OCI-LY7 (cell line): ENCODE measurements around the gene TP53I11. TPM values are rescaled to one million over a fixed set of nuclear protein-coding genes. Genes with fewer than 3 reads are reported as not detected.

Experiments
- BruUV-seq: library from RNA; stranded (reverse); fragments of 400-500 nt; replicated peaks from 2 replicates; lab custom pipeline; 2021; lab: Mats Ljungman, UMichigan
- CTCF ChIA-PET: fragments of 300-600 bp; sonication (Branson Sonifier 250); formaldehyde crosslinking; loops from one replicate; lab custom pipeline; 2022; ENCODE audit warnings: antibody characterized with exemption; ENCODE audit not compliant: unreplicated experiment; lab: Charles Lee
- POLR2A ChIA-PET: fragments of 300-600 bp; sonication (Branson Sonifier 250); formaldehyde crosslinking; loops from one replicate; lab custom pipeline; 2022; ENCODE audit warnings: antibody characterized with exemption; lab: Charles Lee
- DNase-seq: peaks from one replicate; pipeline ENCODE4 v3.0.0-alpha.2; 2015; ENCODE audit warnings: low spot score
- H2AFZ ChIP-seq: fragments of 200-600 bp; sonication (generic), shearing (Covaris generic); 2 replicates; pipeline ENCODE4 v1.6.1; 2014; ENCODE audit warnings: mild to moderate bottlenecking, antibody characterized with exemption, low read length, moderate library complexity
- H3K27ac ChIP-seq: fragments of 200-600 bp; sonication (generic); 2 replicates; pipeline ENCODE4 v1.5.1; 2014; ENCODE audit warnings: mixed run types, low read depth, mild to moderate bottlenecking, moderate library complexity, low read length, inconsistent platforms; ENCODE audit not compliant: poor library complexity, severe bottlenecking
- H3K36me3 ChIP-seq: fragments of 200-600 bp; sonication (generic); 2 replicates; pipeline ENCODE4 v1.6.1; 2014; ENCODE audit warnings: mild to moderate bottlenecking, antibody characterized with exemption, low read length, moderate library complexity, mixed read lengths; ENCODE audit not compliant: insufficient read depth
- H3K4me1 ChIP-seq: fragments of 200-600 bp; sonication (generic); 2 replicates; pipeline ENCODE4 v1.5.1; 2014; ENCODE audit warnings: mild to moderate bottlenecking, low read length; ENCODE audit not compliant: insufficient read depth, poor library complexity, severe bottlenecking
- H3K4me2 ChIP-seq: fragments of 200-600 bp; sonication (generic); 2 replicates; pipeline ENCODE4 v1.6.1; 2014; ENCODE audit warnings: mild to moderate bottlenecking, low read length
- H3K4me3 ChIP-seq: fragments of 200-600 bp; sonication (generic); 2 replicates; pipeline ENCODE4 v1.5.1; 2014; ENCODE audit warnings: mild to moderate bottlenecking, low read depth, low read length; ENCODE audit not compliant: poor library complexity, severe bottlenecking
- H3K79me2 ChIP-seq: fragments of 200-600 bp; sonication (generic); 2 replicates; pipeline ENCODE4 v1.6.1; 2016; ENCODE audit warnings: low read depth, mild to moderate bottlenecking, low read length, moderate library complexity, mixed read lengths; ENCODE audit not compliant: insufficient read depth
- H3K9me2 ChIP-seq: fragments of 200-600 bp; sonication (generic); 2 replicates; pipeline ENCODE4 v1.6.1; 2016; ENCODE audit warnings: mild to moderate bottlenecking, low read length, mixed read lengths; ENCODE audit not compliant: insufficient read depth
- H3K9me3 ChIP-seq: fragments of 200-600 bp; sonication (generic); 2 replicates; pipeline ENCODE4 v1.6.1; 2014; ENCODE audit warnings: mild to moderate bottlenecking, mixed run types, low read length, mixed read lengths
- H4K20me1 ChIP-seq: fragments of 200-600 bp; sonication (generic); 2 replicates; pipeline ENCODE4 v1.6.1; 2014; ENCODE audit warnings: mild to moderate bottlenecking, antibody characterized with exemption, low read length, moderate library complexity, mixed read lengths; ENCODE audit not compliant: insufficient read depth
- CTCF ChIP-seq: fragments of 200-600 bp; sonication (generic); conservative IDR thresholded peaks from 2 replicates; pipeline ENCODE4 v1.5.1; 2014; ENCODE audit warnings: mild to moderate bottlenecking, antibody characterized with exemption, low read length, moderate library complexity, mixed read lengths
- EZH2phosphoT487 ChIP-seq: fragments of 200-600 bp; sonication (generic); IDR thresholded peaks from 2 replicates; pipeline ENCODE4 v1.6.1; 2018; ENCODE audit warnings: low read depth, borderline replicate concordance, mild to moderate bottlenecking, mixed run types, antibody characterized with exemption, low read length, moderate library complexity, mixed read lengths
- intact Hi-C: fragments of 100-400 bp; cut with micrococcal nuclease; formaldehyde crosslinking; loops from one replicate; pipeline ENCODE4 v1.10.0; 2022; ENCODE audit not compliant: unreplicated experiment
- total RNA-seq, 2 experiments: library from RNA; depleted of rRNA in 1 of 2; stranded (reverse); fragments of >200 nt in 1 of 2; shearing (Covaris generic) in 1 of 2; gene quantifications; 2 replicates each; pipeline ENCODE4 v1.2.3, GENCODE V29; 2014 to 2022

Gene TP53I11
- total RNA-seq, 2 experiments from 2014 or later = 0.25 to 0.51 TPM

GRCh38 chr11:44949160-44950030 is 1.3 kb downstream of the TP53I11 start:
- no peak overlapping the region for H2AFZ ChIP-seq

GRCh38 chr11:44948155-44948554 is 2.5 kb downstream of the TP53I11 start:
- BruUV-seq = no TSS peak
- no peak for DNase-seq
- TF ChIP-seq EZH2phosphoT487 (no peak), CTCF (no peak)
- Histone ChIP-seq H2AFZ (no peak overlapping the region), H3K9me2 (no peaks in the 10 kb centered on the region), H3K79me2 (no peaks in the 10 kb centered on the region), H3K9me3 (no peaks in the 10 kb centered on the region), H4K20me1 (no peaks in the 10 kb centered on the region), H3K4me3 (no peak overlapping the region), H3K4me2 (no peak overlapping the region), H3K27ac (no peak overlapping the region), H3K4me1 (peaks cover 16% of the 10 kb centered on the region), H3K36me3 (no peaks in the 10 kb centered on the region)
- CTCF ChIA-PET = no interaction called here
- intact Hi-C loops = no loop called here
- POLR2A ChIA-PET = no interaction called here

More at GRCh38 chr11:44949160-44950030, 1.3 kb downstream of the TP53I11 start:
- Histone ChIP-seq H3K4me3 (no peak overlapping the region), H4K20me1 (no peaks in the 10 kb centered on the region), H3K9me3 (no peaks in the 10 kb centered on the region), H3K27ac (no peak overlapping the region), H3K36me3 (no peaks in the 10 kb centered on the region), H3K9me2 (no peaks in the 10 kb centered on the region), H3K4me1 (peaks cover 3% of the 10 kb centered on the region), H3K4me2 (peak overlapping the region; percentile 28; the same call in 1 of the 2 replicates), H3K79me2 (no peaks in the 10 kb centered on the region)
- intact Hi-C loops = no loop called here
- ChIA-PET POLR2A (interaction anchor here (0.6 kb wide), 1 partner anchor 224 kb away, joined by 5 read pairs; no protein-coding TSS in a partner anchor), CTCF (no interaction called here)
- DNase-seq = no peak
- BruUV-seq = no TSS peak
- TF ChIP-seq CTCF = peak; percentile 65
- TF ChIP-seq EZH2phosphoT487 = no peak

GRCh38 chr11:44947114-44947513 is 3.6 kb downstream of the TP53I11 start:
- H2AFZ ChIP-seq = no peak overlapping the region
- no peak overlapping the region for H3K4me2 ChIP-seq
- no TSS peak for BruUV-seq
- no peak overlapping the region for H3K27ac ChIP-seq
- intact Hi-C loops = no loop called here
- ChIA-PET POLR2A (no interaction called here), CTCF (interaction anchor here (0.6 to 1.0 kb wide), 2 partner anchors 8 to 18 kb away, joined by 3 read pairs; no protein-coding TSS in a partner anchor)
- H3K79me2 ChIP-seq = no peaks in the 10 kb centered on the region
- no peak for DNase-seq
- TF ChIP-seq CTCF (no peak), EZH2phosphoT487 (no peak)
- H3K9me3 ChIP-seq = no peaks in the 10 kb centered on the region
- H3K36me3 ChIP-seq = no peaks in the 10 kb centered on the region
- H4K20me1 ChIP-seq = no peaks in the 10 kb centered on the region
- no peaks in the 10 kb centered on the region for H3K9me2 ChIP-seq
- peaks cover 26% of the 10 kb centered on the region for H3K4me1 ChIP-seq
- no peak overlapping the region for H3K4me3 ChIP-seq
